ENCODE data around the gene FAM8A1.

Gene FAM8A1

DNA sequence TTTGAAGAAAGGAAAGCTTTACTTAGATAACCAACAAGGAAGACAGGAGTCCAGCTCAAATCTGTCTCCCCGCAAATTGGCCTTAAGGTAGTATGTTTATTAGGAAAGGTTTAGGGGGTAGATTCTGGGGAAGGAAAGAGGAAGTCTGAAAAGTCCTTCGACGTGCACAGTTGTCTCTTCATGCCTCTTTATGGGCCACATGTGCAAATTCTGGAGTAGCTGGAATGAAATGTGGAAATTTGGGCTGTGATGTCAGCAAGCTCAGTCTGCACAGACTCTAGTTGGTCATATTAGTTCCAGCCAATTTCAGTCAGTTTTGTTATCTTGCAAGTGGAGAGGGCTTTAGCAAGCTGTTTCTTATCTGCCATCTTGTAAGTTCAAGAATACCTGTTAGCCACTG lies 56.5 kb downstream of the FAM8A1 start:
- Histone ChIP-seq H3K36me3 (peaks cover 72% of the 10 kb centered on the region), H3K27me3 (no peaks in the 10 kb centered on the region), H3K9me3 (no peaks in the 10 kb centered on the region), H3K4me3 (ENCODE audit: low read depth, low read length) (no peak overlapping the region), H3K4me1 (no peaks in the 10 kb centered on the region)
- TF ChIP-seq, protein P1, sequence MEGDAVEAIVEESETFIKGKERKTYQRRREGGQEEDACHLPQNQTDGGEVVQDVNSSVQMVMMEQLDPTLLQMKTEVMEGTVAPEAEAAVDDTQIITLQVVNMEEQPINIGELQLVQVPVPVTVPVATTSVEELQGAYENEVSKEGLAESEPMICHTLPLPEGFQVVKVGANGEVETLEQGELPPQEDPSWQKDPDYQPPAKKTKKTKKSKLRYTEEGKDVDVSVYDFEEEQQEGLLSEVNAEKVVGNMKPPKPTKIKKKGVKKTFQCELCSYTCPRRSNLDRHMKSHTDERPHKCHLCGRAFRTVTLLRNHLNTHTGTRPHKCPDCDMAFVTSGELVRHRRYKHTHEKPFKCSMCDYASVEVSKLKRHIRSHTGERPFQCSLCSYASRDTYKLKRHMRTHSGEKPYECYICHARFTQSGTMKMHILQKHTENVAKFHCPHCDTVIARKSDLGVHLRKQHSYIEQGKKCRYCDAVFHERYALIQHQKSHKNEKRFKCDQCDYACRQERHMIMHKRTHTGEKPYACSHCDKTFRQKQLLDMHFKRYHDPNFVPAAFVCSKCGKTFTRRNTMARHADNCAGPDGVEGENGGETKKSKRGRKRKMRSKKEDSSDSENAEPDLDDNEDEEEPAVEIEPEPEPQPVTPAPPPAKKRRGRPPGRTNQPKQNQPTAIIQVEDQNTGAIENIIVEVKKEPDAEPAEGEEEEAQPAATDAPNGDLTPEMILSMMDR (IDR thresholded peaks at IDR 0.05; ENCODE audit: low read depth, low read length) = no peak
- DNase-seq = no peak

All from BE2C (cell line).